HG03135 (cell line): Measurements from ENCODE around the gene MARS2.
"Not testable (repeated sequence)": the region's sequence is repeated elsewhere in the genome, so short reads cannot be mapped to it uniquely, and the experiment has no call there.

ENCODE experiments used
- ATAC-seq: cut with Tn5 transposase; IDR thresholded peaks from one replicate; pipeline ENCODE4 v1.9.1; 2021; ENCODE audit warnings: mild to moderate bottlenecking, moderate library complexity; ENCODE audit not compliant: unreplicated experiment

Gene MARS2

GRCh38 chr2:197705912-197706838, 1.0 kb downstream of the MARS2 start:
- no peak for ATAC-seq

GRCh38 chr2:197706839-197707207, 1.7 kb downstream of the MARS2 start:
- no peak for ATAC-seq

GRCh38 chr2:197707316-197708213, 2.4 kb downstream of the MARS2 start:
- no peak for ATAC-seq

- no peak for ATAC-seq
Observed at GRCh38 chr2:197708331-197708730, 3.2 kb downstream of the MARS2 start.

GRCh38 chr2:197709140-197709539, 4.0 kb downstream of the MARS2 start:
- ATAC-seq: not testable (repeated sequence)

GRCh38 chr2:197710424-197711042, 5.4 kb downstream of the MARS2 start:
- peak; percentile 77 for ATAC-seq

- no peak for ATAC-seq
Observed at GRCh38 chr2:197711578-197711977, 6.4 kb downstream of the MARS2 start.

GRCh38 chr2:197713271-197713670, 8.1 kb downstream of the MARS2 start:
- ATAC-seq: no peak

GRCh38 chr2:197717863-197718262, 12.7 kb downstream of the MARS2 start:
- no peak for ATAC-seq

- ATAC-seq: no peak
Observed at GRCh38 chr2:197727011-197727410, 21.8 kb downstream of the MARS2 start.

- not testable (repeated sequence) for ATAC-seq
Observed at GRCh38 chr2:197728555-197729544, 23.7 kb downstream of the MARS2 start.

GRCh38 chr2:197740200-197740599, 35.0 kb downstream of the MARS2 start:
- ATAC-seq: no peak
